AG04449 (cell line): Measurements from ENCODE around the gene DARS2.

ENCODE experiments used
- CTCF ChIA-PET: fragments of 350-600 bp; formaldehyde crosslinking; extraction: SDS; loops from one replicate; lab custom pipeline; 2021; ENCODE audit warnings: antibody characterized with exemption; lab: Yijun Ruan, JAX
- POLR2A ChIA-PET: fragments of 400-600, 350-600 bp; formaldehyde crosslinking; extraction: SDS; loops from one replicate; lab custom pipeline; 2020; ENCODE audit warnings: antibody characterized with exemption, inconsistent platforms; lab: Yijun Ruan, JAX
- DNase-seq: peaks from one replicate; pipeline ENCODE4 v3.0.0-alpha.2; 2010; ENCODE audit warnings: low read depth, low spot score
- H3K4me3 ChIP-seq: 2 replicates; pipeline ENCODE4 v1.5.1; 2011; ENCODE audit warnings: low read depth, mild to moderate bottlenecking, control low read depth, low read length
- CTCF ChIP-seq: IDR thresholded peaks from one replicate; pipeline ENCODE4 v1.5.1; 2011; ENCODE audit warnings: mild to moderate bottlenecking, moderate library complexity, low read length, control low read depth, inconsistent platforms; ENCODE audit not compliant: insufficient read depth; ENCODE audit errors: missing control alignments

Gene DARS2

GRCh38 chr1:173863224-173864161 lies 39.0 kb downstream of the DARS2 start:
- DNase-seq, result no peak
- ChIA-PET CTCF (interaction anchor here (1.0 to 2.5 kb wide), 2 partner anchors 387 to 434 kb away, joined by 3 to 6 read pairs; no protein-coding TSS in a partner anchor), POLR2A (interaction anchor here (1.6 kb wide), 1 partner anchor 11 kb away, joined by 5 read pairs; no protein-coding TSS in a partner anchor)
- TF ChIP-seq CTCF, result no peak
- H3K4me3 ChIP-seq, result no peak overlapping the region

- no peak for DNase-seq
- CTCF ChIA-PET, result interaction anchor here (1.3 to 2.5 kb wide), 4 partner anchors 8 to 445 kb away, joined by 3 to 6 read pairs (median 4); no protein-coding TSS in a partner anchor
- POLR2A ChIA-PET, result interaction anchor here (0.9 kb wide), 1 partner anchor 11 kb away, joined by 4 read pairs; no protein-coding TSS in a partner anchor
- TF ChIP-seq CTCF, result no peak
- H3K4me3 ChIP-seq, result peak overlapping the region; percentile 88
Observed at GRCh38 chr1:173864179-173864867, 39.9 kb downstream of the DARS2 start.

- CTCF ChIA-PET, result interaction anchor here (1.3 to 2.5 kb wide), 4 partner anchors 9 to 446 kb away, joined by 3 to 6 read pairs (median 4); no protein-coding TSS in a partner anchor
- POLR2A ChIA-PET, result interaction anchor here (0.6 to 1.2 kb wide), 2 partner anchors 9 to 40 kb away, joined by 3 to 6 read pairs; no protein-coding TSS in a partner anchor
- no peak for DNase-seq
- TF ChIP-seq CTCF, result no peak
- peak overlapping the region; percentile 88 for H3K4me3 ChIP-seq
Observed at GRCh38 chr1:173865468-173866164, 41.1 kb downstream of the DARS2 start.

GRCh38 chr1:173866413-173867115 lies 42.1 kb downstream of the DARS2 start:
- DNase-seq, result no peak
- CTCF ChIA-PET, result no interaction called here

More at GRCh38 chr1:173866413-173867115, 42.1 kb downstream of the DARS2 start:
- H3K4me3 ChIP-seq, result peak overlapping the region; percentile 88
- POLR2A ChIA-PET, result interaction anchor here (1.2 kb wide), 1 partner anchor 10 kb away, joined by 6 read pairs; no protein-coding TSS in a partner anchor
- TF ChIP-seq CTCF, result no peak
